NT2/D1 (cell line): ENCODE data around the gene NME7.

Source experiments
- DNase-seq: peaks from one replicate; pipeline ENCODE4 v3.0.0-alpha.2; 2011; ENCODE audit warnings: low read depth, low spot score
- H3K27me3 ChIP-seq: 2 replicates; pipeline ENCODE4 v1.6.0; 2011; ENCODE audit warnings: mild to moderate bottlenecking; ENCODE audit not compliant: insufficient read length, insufficient read depth
- H3K36me3 ChIP-seq: 2 replicates; pipeline ENCODE4 v1.6.1; 2011; ENCODE audit warnings: mild to moderate bottlenecking, low read length, mixed read lengths; ENCODE audit not compliant: insufficient read depth, insufficient read length
- H3K4me1 ChIP-seq: 2 replicates; pipeline ENCODE4 v1.5.1; 2011; ENCODE audit not compliant: insufficient read depth, insufficient read length
- H3K4me3 ChIP-seq: 2 replicates; pipeline ENCODE4 v1.5.1; 2011; ENCODE audit warnings: low read depth; ENCODE audit not compliant: insufficient read length
- H3K9ac ChIP-seq: 2 replicates; pipeline ENCODE4 v1.6.0; 2011; ENCODE audit warnings: low read depth; ENCODE audit not compliant: insufficient read length
- H3K9me3 ChIP-seq: 2 replicates; pipeline ENCODE4 v1.5.1; 2011; ENCODE audit warnings: mild to moderate bottlenecking, low read length; ENCODE audit not compliant: insufficient read depth
- SUZ12 ChIP-seq: IDR thresholded peaks from 2 replicates; pipeline ENCODE4 v1.6.1; 2011; ENCODE audit not compliant: insufficient read length, insufficient read depth; ENCODE audit errors: extremely low read depth
- YY1 ChIP-seq: IDR thresholded peaks from 2 replicates; pipeline ENCODE4 v1.6.1; 2011; ENCODE audit not compliant: insufficient read length, insufficient read depth
- ZNF274 ChIP-seq: IDR thresholded peaks from 2 replicates; pipeline ENCODE4 v1.6.1; 2011; ENCODE audit warnings: mild to moderate bottlenecking, low read depth, low read length

Gene NME7

GRCh38 chr1:169249611-169250010, 118.0 kb downstream of the NME7 start:
- H3K27me3 ChIP-seq, result no peaks in the 10 kb centered on the region
- H3K9me3 ChIP-seq, result no peaks in the 10 kb centered on the region
- TF ChIP-seq YY1 (no peak), ZNF274 (no peak)
- DNase-seq, result no peak
- H3K9ac ChIP-seq, result no peak overlapping the region
- H3K4me1 ChIP-seq, result no peaks in the 10 kb centered on the region
- no peak overlapping the region for H3K4me3 ChIP-seq
- no peaks in the 10 kb centered on the region for H3K36me3 ChIP-seq

GRCh38 chr1:169245706-169246105, 121.9 kb downstream of the NME7 start:
- no peak for DNase-seq
- Histone ChIP-seq H3K9me3 (no peaks in the 10 kb centered on the region), H3K27me3 (no peaks in the 10 kb centered on the region), H3K9ac (no peak overlapping the region), H3K4me1 (no peaks in the 10 kb centered on the region), H3K4me3 (no peak overlapping the region), H3K36me3 (no peaks in the 10 kb centered on the region)
- TF ChIP-seq YY1 (no peak), ZNF274 (no peak), SUZ12 (no peak)

GRCh38 chr1:169240449-169241232, 127.0 kb downstream of the NME7 start:
- TF ChIP-seq ZNF274 (no peak), YY1 (no peak), SUZ12 (no peak)
- Histone ChIP-seq H3K9ac (no peak overlapping the region), H3K4me3 (no peak overlapping the region), H3K9me3 (no peaks in the 10 kb centered on the region), H3K27me3 (no peaks in the 10 kb centered on the region), H3K36me3 (no peaks in the 10 kb centered on the region), H3K4me1 (no peaks in the 10 kb centered on the region)
- DNase-seq, result no peak

- Histone ChIP-seq H3K4me3 (no peak overlapping the region), H3K27me3 (no peaks in the 10 kb centered on the region), H3K36me3 (no peaks in the 10 kb centered on the region), H3K4me1 (no peaks in the 10 kb centered on the region), H3K9ac (no peak overlapping the region), H3K9me3 (no peaks in the 10 kb centered on the region)
- TF ChIP-seq YY1, result no peak
- no peak for TF ChIP-seq SUZ12
- TF ChIP-seq ZNF274, result no peak
- DNase-seq, result no peak
Observed at GRCh38 chr1:169236880-169237279, 130.7 kb downstream of the NME7 start.

- TF ChIP-seq YY1 (no peak), SUZ12 (no peak), ZNF274 (no peak)
- H3K36me3 ChIP-seq, result no peaks in the 10 kb centered on the region
- H3K4me3 ChIP-seq, result no peak overlapping the region
- no peaks in the 10 kb centered on the region for H3K4me1 ChIP-seq
- no peak for DNase-seq
- H3K9me3 ChIP-seq, result no peaks in the 10 kb centered on the region
- no peaks in the 10 kb centered on the region for H3K27me3 ChIP-seq
- H3K9ac ChIP-seq, result no peak overlapping the region
Observed at GRCh38 chr1:169236143-169236542, 131.5 kb downstream of the NME7 start.

- no peak for DNase-seq
- no peak overlapping the region for H3K4me3 ChIP-seq
- H3K27me3 ChIP-seq, result no peaks in the 10 kb centered on the region
- H3K9me3 ChIP-seq, result no peaks in the 10 kb centered on the region
- no peak for TF ChIP-seq ZNF274
- no peak for TF ChIP-seq YY1
- TF ChIP-seq SUZ12, result no peak
- H3K4me1 ChIP-seq, result no peaks in the 10 kb centered on the region
- H3K36me3 ChIP-seq, result no peaks in the 10 kb centered on the region
- no peak overlapping the region for H3K9ac ChIP-seq
Observed at GRCh38 chr1:169235568-169235967, 132.0 kb downstream of the NME7 start.

- TF ChIP-seq ZNF274, result no peak
- TF ChIP-seq YY1, result no peak
- no peak for TF ChIP-seq SUZ12
- Histone ChIP-seq H3K4me1 (no peaks in the 10 kb centered on the region), H3K4me3 (no peak overlapping the region), H3K9me3 (no peaks in the 10 kb centered on the region), H3K27me3 (no peaks in the 10 kb centered on the region), H3K36me3 (no peaks in the 10 kb centered on the region), H3K9ac (no peak overlapping the region)
- DNase-seq, result no peak
Observed at GRCh38 chr1:169234780-169235179, 132.8 kb downstream of the NME7 start.
